Ascending aorta (tissue), 2 donors: ENCODE measurements around the gene FITM1. TPM values are rescaled to one million over a fixed set of nuclear protein-coding genes. Genes with fewer than 3 reads are reported as not detected.
A peak's percentile ranks its signal among the peaks of the same experiment; 100 is the strongest.

Source experiments
- DNase-seq, 2 donors: peaks; one replicate each; pipeline ENCODE4 v3.0.0-alpha.2; 2019; ENCODE audit warnings: low spot score in 2 of 2
- H3K27ac ChIP-seq, 2 donors: fragments of 200-600 bp; sonication (generic); one replicate each; pipeline ENCODE4 v1.5.1; 2016 to 2017; ENCODE audit warnings: mild to moderate bottlenecking in 1 of 2
- H3K27me3 ChIP-seq: fragments of 200-600 bp; sonication (generic); one replicate; pipeline ENCODE4 v1.5.1; 2017
- H3K36me3 ChIP-seq, 2 donors: fragments of 200-600 bp; sonication (generic); one replicate each; pipeline ENCODE4 v1.5.1; 2016
- H3K4me1 ChIP-seq, 2 donors: fragments of 200-600 bp; sonication (generic); one replicate each; pipeline ENCODE4 v1.5.1; 2016 to 2017; ENCODE audit warnings: mild to moderate bottlenecking in 1 of 2
- H3K4me3 ChIP-seq, 2 donors: fragments of 200-600 bp; sonication (generic); one replicate each; pipeline ENCODE4 v1.5.1; 2016 to 2017; ENCODE audit warnings: mild to moderate bottlenecking in 1 of 2
- H3K9me3 ChIP-seq, 2 donors: fragments of 200-600 bp; sonication (generic); one replicate each; pipeline ENCODE4 v1.5.1; 2016
- CTCF ChIP-seq, 3 experiments: fragments of 200-600 bp in 2 of 3; fragments of 450-650 bp in 1 of 3; sonication (generic) in 2 of 3; IDR thresholded peaks; one replicate each; pipeline ENCODE4 v1.5.1; 2016 to 2019; ENCODE audit warnings: antibody characterized with exemption in 3 of 3, mild to moderate bottlenecking in 1 of 3, moderate library complexity in 1 of 3
- intact Hi-C: fragments of 100-400 bp; cut with DNase I; formaldehyde crosslinking; loops from one replicate; pipeline ENCODE4 v1.15.1; 2023
- total RNA-seq: library from RNA; depleted of rRNA; stranded (reverse); fragments of >200 nt; gene quantifications from one replicate; pipeline ENCODE4 v1.1.0, GENCODE V29; 2016

Gene FITM1
- total RNA-seq, 1 donor from 2014 or later, result not detected

DNA sequence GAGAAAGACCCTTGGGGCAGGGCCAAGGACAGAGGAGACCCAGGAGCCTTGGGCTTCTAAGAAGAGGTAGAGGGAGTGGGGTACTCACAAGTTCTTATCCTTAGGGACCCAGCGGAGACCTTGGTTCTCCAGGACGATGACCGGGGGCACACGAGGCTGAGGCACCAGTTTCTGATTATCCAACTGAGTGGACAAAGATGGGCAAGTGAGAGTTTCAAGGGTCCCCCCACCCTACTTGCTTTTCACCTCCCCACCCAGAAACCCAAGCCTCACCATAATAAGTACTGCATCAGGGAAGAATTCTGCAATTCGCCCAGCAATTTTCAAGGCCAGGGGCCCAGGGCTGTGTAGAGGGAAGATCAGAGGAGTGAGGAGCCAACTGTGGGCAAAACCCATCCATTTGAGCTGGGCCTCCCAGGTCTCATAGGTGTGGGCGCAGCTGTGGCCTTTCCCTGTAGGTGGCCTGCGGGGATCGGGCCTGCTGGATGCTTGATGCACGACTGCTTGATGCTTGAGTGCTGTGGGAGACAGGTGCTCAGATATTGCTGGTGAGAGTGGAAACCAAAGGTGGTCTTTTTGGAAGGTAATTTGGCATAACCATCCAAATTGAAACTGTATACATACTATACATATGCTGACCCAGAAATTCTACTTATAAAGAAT, 8.9 kb downstream of the FITM1 start:
- Histone ChIP-seq H3K27ac (peak overlapping the region in 1 of 2 donors; percentile 76), H3K27me3 (no peaks in the 10 kb centered on the region), H3K36me3 (peaks cover 11 to 18% of the 10 kb centered on the region in 2 donors), H3K4me1 (peaks cover 9 to 31% of the 10 kb centered on the region in 2 donors), H3K9me3 (no peaks in the 10 kb centered on the region), H3K4me3 (peak overlapping the region in 1 of 2 donors; percentile 80)
- no peak for TF ChIP-seq CTCF (IDR thresholded peaks at IDR 0.05)
- intact Hi-C loops, result no loop called here
- DNase-seq, result no peak

DNA sequence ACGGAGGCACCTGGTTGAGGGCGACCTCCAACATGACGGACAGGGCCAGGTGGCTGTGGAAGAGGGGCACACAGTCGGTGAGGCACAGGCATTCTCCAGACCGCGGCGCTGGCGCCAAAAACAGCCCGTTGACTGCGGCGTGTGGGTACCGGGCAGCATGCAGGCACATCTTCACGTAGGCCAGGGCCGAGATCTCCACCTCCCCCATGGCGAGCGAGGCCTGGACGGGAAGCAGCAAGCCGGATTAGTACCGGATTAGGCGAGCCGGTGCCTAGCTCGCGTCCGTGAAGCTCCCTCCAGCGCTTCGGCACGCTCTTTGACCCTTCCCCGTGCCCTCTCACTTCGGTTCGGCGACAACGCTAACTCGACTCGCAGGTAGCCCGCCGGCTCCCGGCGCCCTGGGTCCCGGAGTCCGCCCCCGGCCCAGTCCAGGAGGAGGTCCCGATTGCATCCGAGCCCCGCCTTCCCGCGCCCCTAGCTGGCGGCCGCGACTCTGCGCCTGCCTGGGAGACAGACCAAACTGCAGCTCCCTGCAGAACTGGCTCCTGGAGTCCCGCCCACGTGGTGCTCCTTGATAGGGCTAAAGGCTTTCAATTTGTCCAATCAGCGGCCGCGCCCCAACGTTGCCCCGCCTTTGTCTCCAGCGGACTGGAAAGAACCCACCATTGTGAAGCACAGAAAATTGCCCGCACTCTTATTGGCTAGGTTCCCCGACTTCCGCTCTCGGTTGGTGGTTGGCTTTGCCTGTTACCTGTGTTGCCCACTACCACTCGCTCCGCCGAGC, 10.8 kb downstream of the FITM1 start, which contains the start of gene EMC9:
EMC9 (minus strand) TSS at position 495 of the 784 bp plus-strand sequence; CDS start at position 208, 287 bp downstream.
- H3K4me1 ChIP-seq, result peaks cover 18 to 39% of the 10 kb centered on the region in 2 donors
- peaks cover 11 to 18% of the 10 kb centered on the region in 2 donors for H3K36me3 ChIP-seq
- H3K27me3 ChIP-seq, result no peaks in the 10 kb centered on the region
- H3K27ac ChIP-seq, result peak within 1 kb of the TSS; percentile 76 to 89
- peak; percentile 100 for DNase-seq
- H3K4me3 ChIP-seq, result peak within 1 kb of the TSS; percentile 80 to 81
- no peaks in the 10 kb centered on the region for H3K9me3 ChIP-seq
- intact Hi-C loops, result loop anchor here (1.0 to 10.0 kb wide), 3 partner anchors 26 to 836 kb away; partner anchors contain the start of genes BCL2L2, PPP1R3E and TINF2
- TF ChIP-seq CTCF (IDR thresholded peaks at IDR 0.05), result peak; percentile 22 to 74 (median 45)

DNA sequence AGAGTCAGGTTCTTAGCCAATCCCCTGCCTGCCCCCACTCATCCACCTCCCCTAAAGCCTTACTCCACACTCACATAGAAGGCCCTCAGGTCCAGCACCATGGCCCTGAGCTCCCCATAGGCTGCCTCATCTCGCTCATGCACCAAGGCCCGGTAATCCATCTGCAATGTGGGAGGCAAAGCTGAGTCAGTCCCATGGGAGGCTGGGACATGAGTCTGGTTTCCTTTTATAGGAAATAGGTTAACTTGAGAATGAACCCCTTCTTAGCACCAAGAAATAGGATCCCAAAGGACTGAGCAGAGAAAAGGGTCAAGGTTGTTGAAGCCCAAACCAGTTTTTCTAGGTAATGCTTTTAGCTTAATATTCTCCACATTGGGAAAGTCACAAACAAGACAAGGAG, 13.1 kb downstream of the FITM1 start:
- no peak for TF ChIP-seq CTCF (IDR thresholded peaks at IDR 0.05)
- no peaks in the 10 kb centered on the region for H3K27me3 ChIP-seq
- no peak for DNase-seq
- H3K4me3 ChIP-seq, result no peak overlapping the region
- intact Hi-C loops, result loop anchor here (10.0 kb wide), 1 partner anchor 839 kb away; the partner anchor contains the start of genes BCL2L2 and PPP1R3E
- no peak overlapping the region for H3K27ac ChIP-seq
- peaks cover 23 to 36% of the 10 kb centered on the region in 2 donors for H3K4me1 ChIP-seq
- no peaks in the 10 kb centered on the region for H3K9me3 ChIP-seq
- H3K36me3 ChIP-seq, result peaks cover 2 to 8% of the 10 kb centered on the region in 2 donors

DNA sequence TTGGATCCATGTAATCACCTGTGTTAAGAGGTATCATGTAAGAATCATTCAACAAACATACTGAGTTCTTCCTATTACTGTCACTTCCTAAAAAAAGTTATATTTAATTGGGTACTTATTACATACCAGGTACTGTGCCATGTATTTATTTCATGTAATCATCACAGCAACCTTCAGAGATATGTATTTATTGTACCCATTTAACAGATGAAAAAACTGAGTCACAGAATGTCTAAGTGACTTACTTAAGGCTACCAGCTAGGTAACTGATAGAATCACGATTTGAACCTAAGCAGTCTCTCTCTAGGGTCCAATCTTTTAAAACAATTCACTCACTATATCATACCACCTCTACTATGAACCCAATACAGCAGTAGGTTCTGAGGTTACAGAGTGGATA, 14.0 kb downstream of the FITM1 start:
- H3K4me1 ChIP-seq, result peaks cover 26 to 34% of the 10 kb centered on the region in 2 donors
- peaks cover 6 to 7% of the 10 kb centered on the region in 2 donors for H3K36me3 ChIP-seq
- no peak for TF ChIP-seq CTCF (IDR thresholded peaks at IDR 0.05)
- no peak overlapping the region for H3K4me3 ChIP-seq
- H3K27me3 ChIP-seq, result no peaks in the 10 kb centered on the region
- no peak overlapping the region for H3K27ac ChIP-seq
- intact Hi-C loops, result loop anchor here (10.0 kb wide), 1 partner anchor 840 kb away; the partner anchor contains the start of genes BCL2L2 and PPP1R3E
- DNase-seq, result no peak
- H3K9me3 ChIP-seq, result no peaks in the 10 kb centered on the region

GRCh38 chr14:24145219-24145618, 14.8 kb downstream of the FITM1 start:
- H3K4me1 ChIP-seq, result peaks cover 26 to 27% of the 10 kb centered on the region in 2 donors
- no peak for DNase-seq
- TF ChIP-seq CTCF (IDR thresholded peaks at IDR 0.05), result no peak
- intact Hi-C loops, result loop anchor here (5.0 to 10.0 kb wide), 2 partner anchors 87 to 840 kb away; partner anchors contain the start of genes BCL2L2, GMPR2, NEDD8 and PPP1R3E
- peak overlapping the region; percentile 75 to 90 for H3K27ac ChIP-seq
- peak overlapping the region in 1 of 2 donors; percentile 100 for H3K4me3 ChIP-seq
- peaks cover 13 to 14% of the 10 kb centered on the region in 2 donors for H3K36me3 ChIP-seq
- no peaks in the 10 kb centered on the region for H3K27me3 ChIP-seq
- H3K9me3 ChIP-seq, result no peaks in the 10 kb centered on the region
